Amygdala (tissue), 56 donors: ENCODE data around the gene CP.
"Not testable (repeated sequence)": the region's sequence is repeated elsewhere in the genome, so short reads cannot be mapped to it uniquely, and the experiment has no call there.

Experiments
- DNase-seq, 56 donors: peaks; one replicate each; lab custom pipeline; 2025; lab: John Stamatoyannopoulos, UW

Gene CP

DNA sequence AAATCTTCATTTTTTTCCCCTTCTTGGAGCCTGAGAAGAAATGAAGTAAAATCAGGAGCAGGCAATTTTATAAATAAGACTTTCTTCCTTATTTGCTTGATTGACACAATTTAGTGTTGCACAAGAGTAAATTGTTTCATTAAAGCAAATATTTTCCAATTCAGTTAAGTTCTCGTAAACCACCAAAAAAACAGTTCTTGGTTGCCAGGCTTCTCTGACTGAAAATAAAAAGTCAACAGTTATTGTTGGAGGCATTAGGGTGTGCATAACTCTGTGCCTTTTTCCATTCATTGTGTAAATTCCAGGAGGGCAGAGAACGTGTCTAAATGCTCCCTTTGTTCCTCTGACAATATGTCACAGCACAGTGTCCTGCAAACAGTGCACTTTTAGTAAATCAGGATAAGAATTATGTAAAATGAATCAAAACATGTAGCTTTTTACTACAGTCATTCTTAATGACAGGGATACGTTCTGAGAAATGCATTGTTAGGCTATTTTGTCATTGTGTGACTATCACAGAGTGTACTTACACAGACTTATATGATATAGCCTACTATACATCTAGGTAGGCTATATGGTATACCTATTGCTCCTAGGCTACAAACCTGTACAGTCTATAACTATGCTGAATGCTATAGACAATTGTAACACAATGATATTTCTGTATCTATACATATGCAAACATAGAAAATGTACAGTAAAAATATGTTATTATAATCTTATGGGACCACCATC is at the start of gene CP:
CP (minus strand) TSS at position 47 of the 735 bp plus-strand sequence; CDS start at position 10, 37 bp downstream.
- DNase-seq, result no peak

GRCh38 chr3:149270180-149270579 is 48.6 kb upstream of the CP start:
- DNase-seq, result no peak

DNA sequence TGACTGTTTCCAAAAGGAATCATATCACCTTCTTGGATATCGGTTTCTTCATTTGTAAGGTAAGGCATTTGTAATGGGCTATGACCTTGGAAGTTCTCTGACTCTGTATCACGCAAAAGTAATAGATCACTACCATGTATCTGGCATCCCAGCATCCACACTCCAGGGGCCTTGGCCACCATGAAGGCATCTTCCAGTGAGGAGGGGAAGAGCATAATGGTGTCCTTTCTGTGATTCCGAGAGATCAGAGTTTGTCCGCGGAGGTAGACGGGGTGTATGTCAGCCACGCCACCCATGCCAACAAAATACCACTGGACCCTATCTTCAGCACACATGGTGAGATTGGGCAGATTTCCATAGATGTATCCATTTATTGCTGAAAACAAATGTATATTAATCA is 48.1 kb upstream of the CP start:
- no peak for DNase-seq

DNA sequence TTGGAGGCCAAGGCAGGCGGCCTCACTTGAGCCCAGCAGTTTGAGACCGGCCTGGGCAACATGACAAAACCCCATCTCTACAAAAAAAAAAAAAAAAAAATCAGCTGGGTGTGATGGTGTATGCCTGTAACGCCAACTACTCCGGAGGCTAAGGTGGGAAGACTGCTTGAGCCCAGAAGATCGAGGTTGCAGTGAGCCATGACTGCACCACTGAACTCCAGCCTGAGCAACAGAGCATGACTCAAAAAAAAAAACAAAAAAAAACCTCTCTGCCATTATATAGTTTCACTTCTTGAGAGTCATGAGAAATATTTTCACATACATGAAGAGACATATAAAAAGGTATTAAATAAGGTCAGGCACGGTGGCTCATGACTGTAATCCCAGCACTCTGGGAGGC is 45.9 kb upstream of the CP start:
- no peak for DNase-seq

DNA sequence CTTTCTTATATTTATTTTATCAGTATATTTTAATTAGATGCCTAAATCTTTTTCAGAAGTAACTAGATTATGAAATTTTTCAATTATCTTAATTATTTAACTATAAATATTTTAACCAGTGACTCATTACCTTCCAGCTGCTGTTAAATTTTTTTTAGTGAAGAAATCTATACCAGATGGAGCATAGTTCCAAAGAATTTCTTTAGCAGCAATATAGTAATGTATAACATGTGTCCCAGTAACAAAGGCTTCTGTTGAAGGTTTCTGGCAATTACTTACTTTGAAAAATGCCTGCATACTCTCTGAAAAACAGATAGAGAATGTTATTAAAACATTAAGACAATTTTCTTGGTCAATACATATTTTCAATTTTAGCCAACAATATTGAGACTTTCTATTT is 45.1 kb upstream of the CP start:
- DNase-seq, result no peak

DNA sequence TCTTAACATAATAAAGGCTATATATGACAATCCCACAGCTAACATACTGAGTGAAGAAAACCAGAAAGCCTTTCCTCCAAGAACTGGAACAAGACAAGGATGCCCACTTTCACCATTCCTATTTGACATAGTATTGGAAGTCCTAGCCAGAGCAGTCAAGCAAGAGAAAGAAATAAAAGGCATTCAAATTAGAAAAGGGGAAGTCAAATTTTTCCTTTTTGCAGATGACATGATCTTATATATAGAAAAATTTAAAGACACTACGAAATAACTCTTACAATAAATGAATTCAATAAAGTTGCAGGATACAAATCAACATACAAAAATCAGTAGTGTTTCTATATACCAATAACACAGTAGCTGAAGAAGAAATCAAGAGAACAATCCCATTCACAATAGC is 42.2 kb upstream of the CP start:
- DNase-seq, result no peak

- DNase-seq, result no peak
Measured at GRCh38 chr3:149258714-149259113, 37.1 kb upstream of the CP start.

GRCh38 chr3:149258298-149258697 is 36.7 kb upstream of the CP start:
- DNase-seq, result peak in 5 of 56 donors; percentile 3 to 21 (median 17)

- DNase-seq, result no peak
Measured at GRCh38 chr3:149252272-149252671, 30.6 kb upstream of the CP start.

DNA sequence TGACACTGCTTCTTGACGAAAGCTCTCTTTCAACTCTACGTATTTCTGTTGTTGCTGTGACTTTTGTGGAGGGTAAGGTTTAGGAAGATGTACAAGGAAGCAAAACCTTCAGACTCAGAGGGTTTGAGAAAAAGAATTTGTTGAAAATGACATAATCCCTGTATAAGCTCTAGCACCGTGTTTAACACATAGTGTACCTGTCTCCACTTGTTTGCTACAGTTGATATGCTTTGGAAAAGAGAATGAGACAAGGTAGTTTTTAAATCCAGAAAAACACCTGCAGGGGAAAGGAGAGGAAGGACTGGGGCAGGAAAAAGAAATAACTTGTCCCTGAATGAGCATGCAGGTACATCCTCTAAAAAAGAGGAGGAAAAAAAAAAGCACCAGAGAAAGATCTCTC is 29.6 kb upstream of the CP start:
- no peak for DNase-seq

DNA sequence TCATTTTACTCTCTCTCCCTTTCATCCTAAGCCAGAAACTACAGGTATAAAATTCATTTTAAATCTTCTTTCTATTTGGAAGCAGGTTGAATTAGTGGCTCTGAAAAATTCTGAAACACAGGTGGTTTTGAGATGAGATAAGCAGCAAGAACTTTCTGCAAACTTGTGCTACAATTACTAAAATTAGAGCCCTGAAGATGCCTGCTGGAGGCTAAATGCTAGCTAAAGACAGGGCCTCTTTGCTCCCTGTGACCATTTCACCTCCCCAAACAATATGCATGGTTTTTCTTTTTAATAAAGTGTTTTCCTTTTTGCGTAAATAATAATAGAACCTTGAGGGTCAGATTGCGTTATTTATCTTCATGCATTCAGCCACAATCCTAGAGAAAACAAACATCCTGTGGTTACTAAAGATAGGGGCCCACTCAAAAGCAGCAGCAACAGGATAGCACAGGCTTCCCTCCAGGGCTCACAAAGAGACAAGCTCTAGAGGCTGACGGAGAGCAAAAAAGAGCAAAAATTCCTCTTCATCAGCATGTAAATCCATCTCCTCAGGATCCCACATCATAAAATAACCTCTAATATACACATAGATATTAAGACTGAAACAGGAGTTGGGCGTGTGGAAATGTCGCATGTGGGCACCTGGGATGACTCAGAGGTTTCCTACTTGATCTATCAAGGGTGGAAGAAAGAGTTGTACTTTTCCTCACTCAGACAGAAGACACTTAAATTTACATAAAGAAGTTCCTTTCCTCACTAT is 26.5 kb upstream of the CP start:
- DNase-seq, result no peak

- no peak for DNase-seq
Measured at GRCh38 chr3:149247008-149247710, 25.5 kb upstream of the CP start.

- DNase-seq, result no peak
Measured at GRCh38 chr3:149245738-149246451, 24.3 kb upstream of the CP start.

GRCh38 chr3:149243540-149243939 is 21.9 kb upstream of the CP start:
- DNase-seq, result no peak

GRCh38 chr3:149239357-149239936 is 17.8 kb upstream of the CP start:
- DNase-seq, result no peak

DNA sequence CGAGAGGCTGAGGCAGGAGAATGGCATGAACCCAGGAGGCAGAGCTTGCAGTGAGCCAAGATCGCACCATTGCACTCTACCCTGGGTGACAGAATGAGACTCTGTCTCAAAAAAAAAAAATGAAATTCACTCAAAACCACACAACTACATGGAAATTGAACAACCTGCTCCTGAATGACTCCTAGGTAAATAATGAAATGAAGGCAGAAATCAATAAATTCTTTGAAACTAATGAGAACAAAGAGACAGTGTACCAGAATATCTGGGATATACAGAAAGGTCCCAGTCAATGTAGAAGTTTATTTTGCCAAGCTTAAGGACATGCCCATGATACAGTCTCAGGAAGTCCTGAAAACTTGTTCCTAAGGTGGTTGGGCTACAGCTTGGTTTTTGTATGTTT is 16.6 kb upstream of the CP start:
- not testable (repeated sequence) for DNase-seq

DNA sequence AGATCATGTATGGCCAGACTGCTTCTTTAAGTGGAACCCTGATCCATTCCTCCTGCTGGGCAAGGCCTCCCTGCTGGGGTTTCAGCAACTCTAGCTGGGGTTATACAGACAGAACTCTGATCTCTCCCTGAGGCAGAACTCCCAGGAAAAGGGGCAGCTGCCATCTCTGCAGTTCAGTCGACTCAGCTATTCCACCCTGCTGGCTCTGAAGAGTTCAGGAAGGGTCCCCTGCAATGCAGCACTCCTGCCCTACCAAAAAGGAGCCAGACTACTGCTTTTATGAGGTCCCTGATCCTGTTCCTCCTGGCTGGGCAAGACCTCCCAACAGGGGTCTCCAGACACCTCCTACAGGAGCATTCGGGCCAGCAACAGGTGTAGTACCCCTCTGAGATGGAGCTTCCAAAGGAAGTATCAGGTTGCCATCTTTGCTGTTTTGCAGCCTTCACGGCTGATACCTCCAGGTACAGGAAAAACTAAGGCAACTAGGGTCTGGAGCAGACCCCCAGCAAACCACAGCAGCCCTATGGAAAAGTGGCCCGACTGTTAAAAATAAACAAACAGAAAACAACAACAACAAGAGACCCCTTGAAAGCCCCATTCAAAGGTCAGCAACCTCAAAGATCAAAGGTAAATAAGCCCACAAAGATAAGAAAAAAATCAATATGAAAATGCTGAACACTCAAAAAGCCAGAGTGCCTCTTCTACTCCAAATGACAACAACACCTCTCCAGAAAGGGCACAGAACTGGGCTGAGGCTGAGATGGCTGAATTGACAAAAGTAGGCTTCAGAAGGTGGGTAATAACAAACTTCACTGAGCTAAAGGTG is 14.2 kb upstream of the CP start:
- DNase-seq, result no peak

- no peak for DNase-seq
Measured at GRCh38 chr3:149234671-149235245, 13.1 kb upstream of the CP start.

GRCh38 chr3:149233323-149233722 is 11.7 kb upstream of the CP start:
- no peak for DNase-seq
